Pancreas (tissue), 10 donors: ENCODE data around the gene GLTPD2. TPM values are rescaled to one million over a fixed set of nuclear protein-coding genes. Genes with fewer than 3 reads are reported as not detected.
"Not testable (repeated sequence)": the region's sequence is repeated elsewhere in the genome, so short reads cannot be mapped to it uniquely, and the experiment has no call there.

ENCODE experiments used
- ATAC-seq, 4 donors: fragments of 200-7000 bp; cut with Tn5 transposase; one replicate each; pipeline versions ENCODE4 v1.8.0 to v1.9.1; 2020; ENCODE audit warnings: mild to moderate bottlenecking in 4 of 4, moderate library complexity in 4 of 4
- DNase-seq, 6 donors: peaks; one replicate each; pipeline ENCODE4 v3.0.0-alpha.2; 2020
- FAIRE-seq: peaks from 2 replicates; lab custom pipeline; 2012; peaks lifted over from hg19 to GRCh38; lab: Jason Lieb, UNC
- H3K27ac ChIP-seq, 4 donors: fragments of 200-600 bp; sonication (generic); 1 replicate in 3 of 4; 2 replicates in 1 of 4; pipeline versions ENCODE4 v1.5.0 to v1.8.0; 2020
- H3K27me3 ChIP-seq, 4 donors: fragments of 200-600 bp; one replicate each; pipeline ENCODE4 v1.8.0; 2021
- H3K36me3 ChIP-seq, 3 donors: fragments of 200-600 bp; sonication (generic) in 1 of 3; one replicate each; pipeline versions ENCODE4 v1.5.0 to v1.8.0; 2020 to 2021
- H3K4me1 ChIP-seq, 3 donors: fragments of 200-600 bp; one replicate each; pipeline ENCODE4 v1.8.0; 2021
- H3K4me3 ChIP-seq, 4 donors: fragments of 200-600 bp; sonication (generic) in 2 of 4; one replicate each; pipeline versions ENCODE4 v1.5.0 to v1.8.0; 2020 to 2021
- H3K9me3 ChIP-seq, 4 donors: fragments of 200-600 bp; one replicate each; pipeline ENCODE4 v1.8.0; 2021
- CTCF ChIP-seq, 4 donors: fragments of 200-600 bp; sonication (generic) in 3 of 4; IDR thresholded peaks; one replicate each; pipeline versions ENCODE4 v1.5.0 to v1.8.0; 2021; ENCODE audit warnings: antibody characterized with exemption in 4 of 4
- WGBS, 2 donors: extraction: QIAGEN DNeasy Blood & Tissue Kit; methylation state at CpG; one replicate each; pipeline ENCODE4 v1.1.7; 2013; 5-methylcytosine and 5-hydroxymethylcytosine counted together
- intact Hi-C, 3 donors: fragments of 100-400 bp; cut with DNase I; formaldehyde crosslinking; loops; one replicate each; pipeline versions ENCODE4 v1.11.1 to v1.14.2; 2022
- polyA plus RNA-seq, 2 donors: library from polyadenylated mRNA; stranded (reverse); fragments of 200-250 nt; gene quantifications; one replicate each; pipeline ENCODE4 v1.2.3, GENCODE V29; 2013
- total RNA-seq, 6 donors: library from RNA; stranded (reverse); fragmentation: NEBNext Ultra II Directional in 4 of 6; extraction: Animal tissue kit (Norgen Biotek cat#: 25700) in 4 of 6; gene quantifications; one replicate each; pipeline versions ENCODE4 v1.2.1 to v1.2.4, GENCODE V29; 2021 to 2023
- donor health status: healthy with polysubstance abuse.
- donor health status: DM: no; HTN: no; CAD: no; lungs with moderate emphysema.
- donor health status: DM: no; HTN: no; CAD: no.
- donor health status: control.
- donor health status: control.
- donor health status: Bipolar disorder and iron deficiency.
- donor health status: DM: yes; HTN: yes; CAD: no.
- donor health status: DM: no; HTN: no; CAD: no.
- donor health status: DM: no; HTN: no; CAD: no.
- donor health status: DM: yes; HTN: yes; CAD: no.

The GLTPD2 gene
- total and polyA plus RNA-seq, 8 donors, result 0.23 to 0.39 TPM; not detected in 6

- H3K4me3 ChIP-seq, result no peak overlapping the region
- H3K4me1 ChIP-seq, result no peaks in the 10 kb centered on the region
- TF ChIP-seq CTCF (IDR thresholded peaks at IDR 0.05), result no peak
- WGBS, 2 donors, result 52 to 55% methylated on average over 12 of the region's 12 CpGs
- ATAC-seq (peak in 1 of 4 donors; percentile 12), DNase-seq (peak in 1 of 6 donors; percentile 29), FAIRE-seq (no peak)
- H3K27ac ChIP-seq, result no peak overlapping the region
- H3K36me3 ChIP-seq, result no peaks in the 10 kb centered on the region
- intact Hi-C loops, result no loop called here
- no peaks in the 10 kb centered on the region for H3K27me3 ChIP-seq
- no peaks in the 10 kb centered on the region for H3K9me3 ChIP-seq
These were observed 34.8 kb downstream of the GLTPD2 start for GRCh38 chr17:4823373-4824089.

GRCh38 chr17:4827399-4827798 lies 38.6 kb downstream of the GLTPD2 start:
- Histone ChIP-seq H3K27me3 (no peaks in the 10 kb centered on the region), H3K9me3 (no peaks in the 10 kb centered on the region), H3K4me3 (no peak overlapping the region), H3K4me1 (no peaks in the 10 kb centered on the region), H3K27ac (no peak overlapping the region), H3K36me3 (no peaks in the 10 kb centered on the region)
- no peak for DNase-seq
- no peak for FAIRE-seq
- no peak for ATAC-seq
- 80 to 82% methylated on average over 8 of the region's 8 CpGs for whole genome bisulfite sequencing, 2 donors
- TF ChIP-seq CTCF (IDR thresholded peaks at IDR 0.05), result no peak
- intact Hi-C loops, result no loop called here

DNA sequence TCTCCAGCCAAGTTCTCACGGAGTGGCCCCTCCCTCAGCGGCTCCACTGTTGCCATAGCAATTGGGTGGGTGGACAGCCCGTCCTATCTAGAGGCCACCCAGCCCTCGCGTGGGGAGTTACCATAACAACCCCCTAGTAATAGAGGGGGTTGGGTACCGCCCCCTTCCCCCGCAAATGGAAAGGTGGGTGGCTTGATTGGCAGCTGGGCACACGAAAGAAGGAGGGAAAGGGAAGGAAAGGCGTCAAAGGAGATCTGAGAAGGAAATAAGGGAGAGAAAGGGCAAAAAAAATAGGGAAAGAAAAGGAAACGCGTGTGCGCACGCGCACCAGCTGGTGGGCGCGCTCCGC lies 44.0 kb downstream of the GLTPD2 start:
- FAIRE-seq, intact Hi-C loops, H3K27me3 ChIP-seq, H3K9me3 ChIP-seq, H3K36me3 ChIP-seq, DNase-seq: not testable (repeated sequence)
- Histone ChIP-seq H3K4me1 (peaks cover 6 to 22% (median 22%) of the 10 kb centered on the region in 3 donors), H3K4me3 (peak overlapping the region; percentile 72 to 98 (median 84)), H3K27ac (peak overlapping the region; percentile 77 to 94 (median 90))
- WGBS, 2 donors, result 0% methylated on average over 10 of the region's 17 CpGs; no CpG with 5 or more reads in 1 of the 2 donors
- peak in 2 of 4 donors; percentile 3 to 18 for ATAC-seq

DNA sequence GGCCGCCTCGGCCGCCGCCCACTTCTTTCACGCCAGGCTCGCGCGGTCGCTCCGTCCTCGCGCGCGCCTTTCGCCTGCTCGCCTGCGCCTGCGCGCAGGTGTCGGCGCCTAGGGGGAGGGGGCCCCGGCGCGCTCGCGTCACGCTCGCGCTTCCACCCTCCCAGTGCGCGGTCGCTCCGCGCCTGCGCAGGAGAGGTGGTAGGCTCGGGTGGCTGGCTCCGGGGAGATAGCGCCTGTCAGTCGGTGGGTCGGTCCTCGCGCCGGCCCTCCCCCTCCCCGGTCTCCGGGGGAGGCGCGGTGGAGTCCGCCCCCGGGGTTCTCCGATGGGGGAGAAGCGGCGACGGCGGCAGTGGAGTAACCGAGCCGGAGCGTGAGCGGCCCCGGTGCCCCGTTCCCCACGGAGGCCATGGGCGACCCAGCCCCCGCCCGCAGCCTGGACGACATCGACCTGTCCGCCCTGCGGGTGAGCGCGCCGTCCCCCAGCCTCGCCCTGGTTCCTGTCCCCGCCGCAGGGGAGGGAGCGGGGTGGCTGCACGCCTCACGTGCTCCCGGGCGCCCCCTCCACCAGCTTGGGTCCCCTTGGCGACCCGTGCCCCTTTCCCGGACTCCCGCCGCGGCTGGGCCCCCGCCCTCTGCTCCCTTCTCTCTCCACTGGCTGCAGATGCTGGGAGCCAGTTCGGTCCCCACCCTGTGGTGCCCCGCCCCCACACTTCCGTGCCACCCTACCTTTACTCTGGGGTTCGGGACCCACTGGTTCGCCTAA lies 44.6 kb downstream of the GLTPD2 start, which contains the start of gene MINK1:
Gene MINK1 (plus strand): TSS at position 163 of the 763 bp plus-strand sequence. CDS start 244 bp downstream, at position 407.
- intact Hi-C loops, result no loop called here
- no peaks in the 10 kb centered on the region for H3K36me3 ChIP-seq
- peak; percentile 88 to 97 (median 96) for ATAC-seq
- H3K9me3 ChIP-seq, result no peaks in the 10 kb centered on the region
- no peaks in the 10 kb centered on the region for H3K27me3 ChIP-seq
- DNase-seq, result peak; percentile 86 to 97 (median 93)
- H3K27ac ChIP-seq, result peak within 1 kb of the TSS; percentile 77 to 94 (median 90)
- no peak for FAIRE-seq
- H3K4me3 ChIP-seq, result peak within 1 kb of the TSS; percentile 72 to 98 (median 84)
- WGBS, 2 donors, result 0 to 1% methylated on average over 40 to 91 of the region's 91 CpGs
- TF ChIP-seq CTCF (IDR thresholded peaks at IDR 0.05), result no peak
- H3K4me1 ChIP-seq, result peaks cover 11 to 27% (median 25%) of the 10 kb centered on the region in 3 donors

- no peaks in the 10 kb centered on the region for H3K9me3 ChIP-seq
- 1 to 2% methylated on average over 15 of the region's 15 CpGs for WGBS, 2 donors
- peak; percentile 2 to 36 (median 14) for ATAC-seq
- intact Hi-C loops, result no loop called here
- peak overlapping the region; percentile 72 to 98 (median 84) for H3K4me3 ChIP-seq
- peak in 3 of 6 donors; percentile 21 to 35 (median 32) for DNase-seq
- H3K27ac ChIP-seq, result peak overlapping the region; percentile 77 to 94 (median 90)
- no peaks in the 10 kb centered on the region for H3K27me3 ChIP-seq
- FAIRE-seq, result no peak
- H3K36me3 ChIP-seq, result no peaks in the 10 kb centered on the region
- H3K4me1 ChIP-seq, result peaks cover 11 to 29% (median 25%) of the 10 kb centered on the region in 3 donors
- TF ChIP-seq CTCF (IDR thresholded peaks at IDR 0.05), result no peak
These were observed 45.3 kb downstream of the GLTPD2 start for GRCh38 chr17:4833941-4834680.
